Lung (tissue), 12 donors: ENCODE data around the gene SPHK1. TPM values are rescaled to one million over a fixed set of nuclear protein-coding genes. Genes with fewer than 3 reads are reported as not detected.

Experiments
- ATAC-seq: fragments of 200-7000 bp; cut with Tn5 transposase; one replicate; pipeline ENCODE4 v1.9.1; 2020; ENCODE audit warnings: moderate number of reproducible peaks; ENCODE audit not compliant: insufficient read depth, low FRiP score
- DNase-seq, 3 donors: peaks; one replicate each; pipeline ENCODE4 v3.0.0-alpha.2; 2013 to 2017
- H3K27ac ChIP-seq, 2 donors: one replicate each; pipeline ENCODE4 v1.5.1; 2013; ENCODE audit warnings: mild to moderate bottlenecking in 2 of 2, moderate library complexity in 2 of 2, control low read depth in 1 of 2, inconsistent platforms in 1 of 2, low read depth in 1 of 2, low read length in 1 of 2
- H3K27me3 ChIP-seq, 3 donors: one replicate each; pipeline ENCODE4 v1.5.1; 2013; ENCODE audit warnings: low read length in 2 of 3; ENCODE audit not compliant: control insufficient read depth in 3 of 3, insufficient read depth in 3 of 3
- H3K36me3 ChIP-seq, 4 donors: one replicate each; pipeline ENCODE4 v1.5.1; 2013; ENCODE audit warnings: low read length in 4 of 4, mild to moderate bottlenecking in 1 of 4, moderate library complexity in 1 of 4; ENCODE audit not compliant: control insufficient read depth in 4 of 4, insufficient read depth in 4 of 4
- H3K4me1 ChIP-seq, 5 donors: one replicate each; pipeline ENCODE4 v1.5.1; 2013; ENCODE audit warnings: low read length in 5 of 5, mild to moderate bottlenecking in 2 of 5, moderate library complexity in 1 of 5; ENCODE audit not compliant: control insufficient read depth in 5 of 5, insufficient read depth in 5 of 5
- H3K4me3 ChIP-seq: one replicate; pipeline ENCODE4 v1.5.1; 2013; ENCODE audit warnings: mild to moderate bottlenecking, control low read depth, moderate library complexity
- H3K9ac ChIP-seq, 2 donors: one replicate each; pipeline ENCODE4 v1.5.1; 2013; ENCODE audit warnings: low read length in 2 of 2, control low read depth in 1 of 2; ENCODE audit not compliant: insufficient read depth in 1 of 2
- H3K9me3 ChIP-seq, 4 donors: one replicate each; pipeline ENCODE4 v1.5.1; 2013; ENCODE audit warnings: low read length in 3 of 4, mild to moderate bottlenecking in 1 of 4, moderate library complexity in 1 of 4; ENCODE audit not compliant: control insufficient read depth in 4 of 4, insufficient read depth in 3 of 4
- WGBS, 2 donors: extraction: QIAGEN DNeasy Blood & Tissue Kit; methylation state at CpG; one replicate each; pipeline ENCODE4 v1.1.7; 2013; 5-methylcytosine and 5-hydroxymethylcytosine counted together
- polyA plus RNA-seq, 2 donors: library from polyadenylated mRNA; stranded (reverse); fragments of 200-250 nt; gene quantifications; one replicate each; pipeline ENCODE4 v1.2.1, GENCODE V29; 2013
- total RNA-seq, 2 donors: library from RNA; depleted of rRNA in 1 of 2; stranded (reverse); fragments of >200 nt in 1 of 2; gene quantifications; one replicate each; pipeline ENCODE4 v1.2.1, GENCODE V29; 2014 to 2021
- TF ChIP-seq, protein P1 (sequence below): IDR thresholded peaks from 2 replicates; pipeline ENCODE4 v1.5.1; 2012; ENCODE audit warnings: mild to moderate bottlenecking; ENCODE audit errors: control extremely low read depth, extremely low read depth
- donor health status: control.
- donor health status: control.
- donor health status: Bipolar disorder and iron deficiency.
- donor health status: healthy.
- donor health status: DM: yes; HTN: yes; CAD: no.

SPHK1 gene
- total and polyA plus RNA-seq, 4 donors, result 11.0 to 82.4 (median 15.6) TPM

DNA sequence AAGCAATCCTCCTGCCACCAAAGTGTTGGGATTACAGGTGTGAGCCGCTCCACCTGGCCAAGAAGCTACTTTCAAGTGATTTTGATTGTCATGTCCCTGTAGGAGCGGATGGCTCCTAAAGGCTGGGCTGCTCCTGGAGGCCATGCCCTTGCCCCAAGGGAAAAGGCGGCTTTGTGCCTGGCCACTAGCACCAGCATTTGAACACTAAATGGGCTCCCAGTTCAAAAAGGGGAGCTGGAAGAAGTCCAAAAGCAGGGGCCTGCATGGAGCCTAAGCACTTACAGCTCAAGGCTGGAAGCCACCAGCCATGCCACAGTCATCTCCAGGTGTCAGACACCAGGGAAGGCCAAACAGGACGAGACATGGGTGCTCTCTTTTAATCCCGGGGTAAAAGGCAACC lies 26.8 kb downstream of the SPHK1 start:
- Histone ChIP-seq H3K27ac (no peak overlapping the region), H3K9ac (no peak overlapping the region), H3K9me3 (no peaks in the 10 kb centered on the region), H3K4me3 (no peak overlapping the region), H3K36me3 (peaks cover 0 to 5% (median 1%) of the 10 kb centered on the region in 4 donors), H3K4me1 (peaks cover 2 to 14% (median 5%) of the 10 kb centered on the region in 5 donors), H3K27me3 (no peaks in the 10 kb centered on the region)
- TF ChIP-seq, protein P1, sequence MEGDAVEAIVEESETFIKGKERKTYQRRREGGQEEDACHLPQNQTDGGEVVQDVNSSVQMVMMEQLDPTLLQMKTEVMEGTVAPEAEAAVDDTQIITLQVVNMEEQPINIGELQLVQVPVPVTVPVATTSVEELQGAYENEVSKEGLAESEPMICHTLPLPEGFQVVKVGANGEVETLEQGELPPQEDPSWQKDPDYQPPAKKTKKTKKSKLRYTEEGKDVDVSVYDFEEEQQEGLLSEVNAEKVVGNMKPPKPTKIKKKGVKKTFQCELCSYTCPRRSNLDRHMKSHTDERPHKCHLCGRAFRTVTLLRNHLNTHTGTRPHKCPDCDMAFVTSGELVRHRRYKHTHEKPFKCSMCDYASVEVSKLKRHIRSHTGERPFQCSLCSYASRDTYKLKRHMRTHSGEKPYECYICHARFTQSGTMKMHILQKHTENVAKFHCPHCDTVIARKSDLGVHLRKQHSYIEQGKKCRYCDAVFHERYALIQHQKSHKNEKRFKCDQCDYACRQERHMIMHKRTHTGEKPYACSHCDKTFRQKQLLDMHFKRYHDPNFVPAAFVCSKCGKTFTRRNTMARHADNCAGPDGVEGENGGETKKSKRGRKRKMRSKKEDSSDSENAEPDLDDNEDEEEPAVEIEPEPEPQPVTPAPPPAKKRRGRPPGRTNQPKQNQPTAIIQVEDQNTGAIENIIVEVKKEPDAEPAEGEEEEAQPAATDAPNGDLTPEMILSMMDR, result no peak
- DNase-seq, result no peak
- ATAC-seq, result no peak
- 94 to 98% methylated on average over 5 of the region's 5 CpGs for WGBS, 2 donors

- DNase-seq, result peak; percentile 92 to 95 (median 92)
- peaks cover 0 to 14% (median 6%) of the 10 kb centered on the region in 5 donors for H3K4me1 ChIP-seq
- H3K4me3 ChIP-seq, result no peak overlapping the region
- no peak overlapping the region for H3K27ac ChIP-seq
- no peak for ATAC-seq
- H3K27me3 ChIP-seq, result no peaks in the 10 kb centered on the region
- 55 to 58% methylated on average over 21 of the region's 21 CpGs for WGBS, 2 donors
- peaks cover 0 to 5% (median 1%) of the 10 kb centered on the region in 4 donors for H3K36me3 ChIP-seq
- no peak overlapping the region for H3K9ac ChIP-seq
- TF ChIP-seq, protein P1, result no peak
- no peaks in the 10 kb centered on the region for H3K9me3 ChIP-seq
Observed at GRCh38 chr17:76414334-76415295, 30.2 kb downstream of the SPHK1 start.

GRCh38 chr17:76415786-76416185 lies 31.4 kb downstream of the SPHK1 start:
- no peak for ATAC-seq
- no peaks in the 10 kb centered on the region for H3K27me3 ChIP-seq
- H3K4me3 ChIP-seq, result no peak overlapping the region
- H3K9ac ChIP-seq, result no peak overlapping the region
- H3K36me3 ChIP-seq, result peaks cover 0 to 3% (median under 1%) of the 10 kb centered on the region in 4 donors
- H3K27ac ChIP-seq, result no peak overlapping the region
- TF ChIP-seq, protein P1, result no peak
- no peak for DNase-seq
- H3K4me1 ChIP-seq, result peaks cover 2 to 25% (median 15%) of the 10 kb centered on the region in 5 donors
- H3K9me3 ChIP-seq, result no peaks in the 10 kb centered on the region
- WGBS, 2 donors, result 83 to 91% methylated on average over 15 of the region's 15 CpGs
